ENCODE measurements around the gene TMEM9B.
"Not testable (repeated sequence)": the region's sequence is repeated elsewhere in the genome, so short reads cannot be mapped to it uniquely, and the experiment has no call there.

Gene TMEM9B

GRCh38 chr11:8964324-8965320 lies at the start of gene TMEM9B:
Gene TMEM9B, minus strand, starts transcription at chr11:8964442. Its CDS starts 129 bp downstream, at chr11:8964313.
- DNase-seq, result peak; percentile 92

- no peak for DNase-seq
Measured at GRCh38 chr11:9013373-9013772, 49.1 kb upstream of the TMEM9B start.

- not testable (repeated sequence) for DNase-seq
Measured at GRCh38 chr11:9009538-9009937, 45.3 kb upstream of the TMEM9B start.

- DNase-seq, result no peak
Measured at GRCh38 chr11:9008661-9009060, 44.4 kb upstream of the TMEM9B start.

GRCh38 chr11:9008011-9008550 lies 43.8 kb upstream of the TMEM9B start:
- no peak for DNase-seq

- DNase-seq, result no peak
Measured at GRCh38 chr11:9005087-9005486, 40.8 kb upstream of the TMEM9B start.

- DNase-seq, result peak; percentile 86
Measured at GRCh38 chr11:9004183-9004926, 40.1 kb upstream of the TMEM9B start.

GRCh38 chr11:9003573-9004182 lies 39.4 kb upstream of the TMEM9B start, which contains the start of gene NRIP3:
Gene NRIP3, minus strand, starts transcription at chr11:9004001. Its CDS starts 66 bp downstream, at chr11:9003935.
- DNase-seq, result peak; percentile 86

GRCh38 chr11:9002920-9003572 lies 38.8 kb upstream of the TMEM9B start:
- DNase-seq, result peak; percentile 22

- DNase-seq, result no peak
Measured at GRCh38 chr11:9001736-9002135, 37.5 kb upstream of the TMEM9B start.

GRCh38 chr11:8998017-8998416 lies 33.8 kb upstream of the TMEM9B start:
- DNase-seq, result no peak

GRCh38 chr11:8997451-8997850 lies 33.2 kb upstream of the TMEM9B start:
- DNase-seq, result no peak

- DNase-seq, result no peak
Measured at GRCh38 chr11:8989453-8989852, 25.2 kb upstream of the TMEM9B start.

GRCh38 chr11:8988329-8989234 lies 24.3 kb upstream of the TMEM9B start:
- no peak for DNase-seq

GRCh38 chr11:8987446-8987845 lies 23.2 kb upstream of the TMEM9B start:
- no peak for DNase-seq

- not testable (repeated sequence) for DNase-seq
Measured at GRCh38 chr11:8986772-8987171, 22.5 kb upstream of the TMEM9B start.

GRCh38 chr11:8985462-8985861 lies 21.2 kb upstream of the TMEM9B start:
- no peak for DNase-seq

- DNase-seq, result no peak
Measured at GRCh38 chr11:8983552-8983951, 19.3 kb upstream of the TMEM9B start.

GRCh38 chr11:8980485-8980884 lies 16.2 kb upstream of the TMEM9B start:
- no peak for DNase-seq

GRCh38 chr11:8979365-8979764 lies 15.1 kb upstream of the TMEM9B start:
- DNase-seq, result not testable (repeated sequence)

- DNase-seq, result no peak
Measured at GRCh38 chr11:8973121-8973520, 8.9 kb upstream of the TMEM9B start.

Measured in NCI-H146 (cell line).